Endodermal cell (in vitro differentiated cells): ENCODE results near the gene C13orf46. TPM values are rescaled to one million over a fixed set of nuclear protein-coding genes. Genes with fewer than 3 reads are reported as not detected.
A peak's percentile ranks its signal among the peaks of the same experiment; 100 is the strongest.
"Not testable (repeated sequence)": the region's sequence is repeated elsewhere in the genome, so short reads cannot be mapped to it uniquely, and the experiment has no call there.

Experiments used
- DNase-seq: peaks from one replicate; pipeline ENCODE4 v3.0.0-alpha.2; 2017
- H3K27ac ChIP-seq: 2 replicates; pipeline ENCODE4 v1.5.1; 2013; ENCODE audit warnings: mild to moderate bottlenecking, low read depth, low read length, moderate library complexity
- H3K27me3 ChIP-seq: 2 replicates; pipeline ENCODE4 v1.6.1; 2013; ENCODE audit warnings: mild to moderate bottlenecking, low read length, moderate library complexity; ENCODE audit not compliant: insufficient read depth, control insufficient read depth, poor library complexity, severe bottlenecking
- H3K36me3 ChIP-seq: 2 replicates; pipeline ENCODE4 v1.7.0; 2013; ENCODE audit warnings: mild to moderate bottlenecking, low read length, moderate library complexity; ENCODE audit not compliant: control insufficient read depth, insufficient read depth
- H3K4me1 ChIP-seq: one replicate; pipeline ENCODE4 v1.7.0; 2013; ENCODE audit warnings: low read length; ENCODE audit not compliant: control insufficient read depth, insufficient read depth
- H3K4me3 ChIP-seq: 2 replicates; pipeline ENCODE4 v1.5.1; 2013; ENCODE audit warnings: mild to moderate bottlenecking, low read length, moderate library complexity
- H3K9ac ChIP-seq: 2 replicates; pipeline ENCODE4 v1.6.1; 2013; ENCODE audit warnings: mild to moderate bottlenecking, low read length, moderate library complexity; ENCODE audit not compliant: poor library complexity, severe bottlenecking; ENCODE audit errors: extremely low read depth
- H3K9me3 ChIP-seq: 2 replicates; pipeline ENCODE4 v1.6.1; 2013; ENCODE audit warnings: mild to moderate bottlenecking, low read length, moderate library complexity; ENCODE audit not compliant: control insufficient read depth
- H3K27ac Mint-ChIP-seq: 2 replicates; pipeline ENCODE4 v1.8.0; 2020; ENCODE audit warnings: mixed read lengths
- H3K27me3 Mint-ChIP-seq: 2 replicates; pipeline ENCODE4 v1.8.0; 2021; ENCODE audit warnings: mild to moderate bottlenecking, mixed read lengths; ENCODE audit not compliant: insufficient read depth
- H3K36me3 Mint-ChIP-seq: 2 replicates; pipeline ENCODE4 v1.8.0; 2020; ENCODE audit warnings: low read depth, mixed read lengths
- H3K4me1 Mint-ChIP-seq: 2 replicates; pipeline ENCODE4 v1.8.0; 2020; ENCODE audit warnings: mixed read lengths
- H3K4me3 Mint-ChIP-seq: 2 replicates; pipeline ENCODE4 v1.8.0; 2020; ENCODE audit warnings: mild to moderate bottlenecking, moderate library complexity, mixed read lengths
- H3K9me3 Mint-ChIP-seq: 2 replicates; pipeline ENCODE4 v1.8.0; 2020; ENCODE audit warnings: mild to moderate bottlenecking, mixed read lengths
- WGBS, 2 experiments: methylation state at CpG; one replicate each; pipeline versions ENCODE4 v1.1.5 to v1.1.7; 2013; ENCODE audit warnings: missing lambda C conversion rate in 2 of 2, mixed read lengths in 1 of 2; ENCODE audit not compliant: insufficient coverage in 1 of 2, insufficient read length in 1 of 2; 5-methylcytosine and 5-hydroxymethylcytosine counted together
- total RNA-seq, 2 donors: library from RNA; stranded (reverse); fragmentation: NEBNext Ultra II Directional in 1 of 2; extraction: Animal tissue kit (Norgen Biotek cat#: 25700) in 1 of 2; gene quantifications; 2 replicates in 1 of 2; 3 replicates in 1 of 2; pipeline ENCODE4 v1.2.1, GENCODE V29; 2021
- TF ChIP-seq, protein P1 (sequence below): fragments of 200-600 bp; sonication (generic); conservative IDR thresholded peaks from 2 replicates; pipeline ENCODE4 v1.5.0; 2021; ENCODE audit warnings: antibody characterized with exemption, mild to moderate bottlenecking

C13orf46 gene
- total RNA-seq, 2 donors from 2014 or later: 0.20 to 0.27 TPM

- DNase-seq: no peak
- H3K4me3 ChIP-seq: no peak overlapping the region
- no peaks in the 10 kb centered on the region for H3K27me3 ChIP-seq
- no peak overlapping the region for H3K4me3 Mint-ChIP-seq
- H3K9me3 ChIP-seq: no peaks in the 10 kb centered on the region
- peaks cover 4% of the 10 kb centered on the region for H3K4me1 Mint-ChIP-seq
- no peak overlapping the region for H3K9ac ChIP-seq
- TF ChIP-seq, protein P1, sequence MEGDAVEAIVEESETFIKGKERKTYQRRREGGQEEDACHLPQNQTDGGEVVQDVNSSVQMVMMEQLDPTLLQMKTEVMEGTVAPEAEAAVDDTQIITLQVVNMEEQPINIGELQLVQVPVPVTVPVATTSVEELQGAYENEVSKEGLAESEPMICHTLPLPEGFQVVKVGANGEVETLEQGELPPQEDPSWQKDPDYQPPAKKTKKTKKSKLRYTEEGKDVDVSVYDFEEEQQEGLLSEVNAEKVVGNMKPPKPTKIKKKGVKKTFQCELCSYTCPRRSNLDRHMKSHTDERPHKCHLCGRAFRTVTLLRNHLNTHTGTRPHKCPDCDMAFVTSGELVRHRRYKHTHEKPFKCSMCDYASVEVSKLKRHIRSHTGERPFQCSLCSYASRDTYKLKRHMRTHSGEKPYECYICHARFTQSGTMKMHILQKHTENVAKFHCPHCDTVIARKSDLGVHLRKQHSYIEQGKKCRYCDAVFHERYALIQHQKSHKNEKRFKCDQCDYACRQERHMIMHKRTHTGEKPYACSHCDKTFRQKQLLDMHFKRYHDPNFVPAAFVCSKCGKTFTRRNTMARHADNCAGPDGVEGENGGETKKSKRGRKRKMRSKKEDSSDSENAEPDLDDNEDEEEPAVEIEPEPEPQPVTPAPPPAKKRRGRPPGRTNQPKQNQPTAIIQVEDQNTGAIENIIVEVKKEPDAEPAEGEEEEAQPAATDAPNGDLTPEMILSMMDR: peak; percentile 14
- H3K36me3 Mint-ChIP-seq: peaks cover 15% of the 10 kb centered on the region
- no peaks in the 10 kb centered on the region for H3K27me3 Mint-ChIP-seq
- WGBS, 2 experiments: 90 to 96% methylated on average over 22 to 25 of the region's 25 CpGs
- peak overlapping the region; percentile 2 for H3K27ac Mint-ChIP-seq
- H3K27ac ChIP-seq: no peak overlapping the region
- no peaks in the 10 kb centered on the region for H3K36me3 ChIP-seq
- H3K4me1 ChIP-seq: peaks cover 6% of the 10 kb centered on the region
- no peaks in the 10 kb centered on the region for H3K9me3 Mint-ChIP-seq
These were observed 47.8 kb upstream of the C13orf46 start for GRCh38 chr13:114021464-114022308.

DNA sequence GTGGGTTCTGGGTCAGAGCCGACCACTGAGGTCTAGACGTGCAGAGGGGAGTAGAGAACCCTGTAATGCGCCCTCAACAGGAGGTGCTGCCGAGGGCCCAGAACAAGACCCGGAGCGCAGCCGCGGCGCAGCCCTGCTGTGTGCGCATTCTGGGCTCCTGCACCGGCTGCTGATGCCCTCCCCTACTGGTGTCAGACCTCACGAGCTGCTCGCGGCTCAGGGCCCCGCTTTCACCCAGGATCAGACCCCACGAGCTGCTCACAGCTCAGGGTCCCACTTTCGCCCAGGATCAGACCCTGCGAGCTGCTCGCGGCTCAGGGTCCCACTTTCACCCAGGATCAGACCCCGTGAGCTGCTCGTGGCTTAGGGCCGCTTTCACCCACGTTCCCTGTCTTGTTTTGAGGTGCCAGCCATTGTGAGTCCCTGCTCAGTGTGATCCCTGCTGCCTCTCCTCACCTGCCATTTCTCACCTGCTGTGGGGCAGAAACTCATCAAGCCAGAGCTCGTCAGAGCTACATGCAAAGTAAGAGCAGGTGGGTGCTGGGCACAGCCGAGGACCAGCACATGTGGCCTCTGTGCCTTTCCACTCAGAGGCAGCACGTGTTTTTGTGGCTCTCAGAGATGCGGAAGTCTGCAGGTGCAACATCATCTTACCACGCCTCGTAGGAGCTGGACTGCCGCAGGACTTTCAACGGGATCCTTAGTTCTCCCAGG is 47.0 kb upstream of the C13orf46 start:
- Histone ChIP-seq H3K9me3 (no peaks in the 10 kb centered on the region), H3K27me3 (no peaks in the 10 kb centered on the region), H3K4me3 (no peak overlapping the region), H3K36me3 (no peaks in the 10 kb centered on the region), H3K27ac (no peak overlapping the region), H3K4me1 (peaks cover 5% of the 10 kb centered on the region), H3K9ac (no peak overlapping the region)
- peak overlapping the region; percentile 2 for H3K27ac Mint-ChIP-seq
- DNase-seq: no peak
- no peaks in the 10 kb centered on the region for H3K9me3 Mint-ChIP-seq
- peaks cover 15% of the 10 kb centered on the region for H3K36me3 Mint-ChIP-seq
- TF ChIP-seq, protein P1: no peak
- peaks cover 4% of the 10 kb centered on the region for H3K4me1 Mint-ChIP-seq
- H3K4me3 Mint-ChIP-seq: no peak overlapping the region
- 92 to 95% methylated on average over 24 to 32 of the region's 32 CpGs for WGBS, 2 experiments
- H3K27me3 Mint-ChIP-seq: no peaks in the 10 kb centered on the region

DNA sequence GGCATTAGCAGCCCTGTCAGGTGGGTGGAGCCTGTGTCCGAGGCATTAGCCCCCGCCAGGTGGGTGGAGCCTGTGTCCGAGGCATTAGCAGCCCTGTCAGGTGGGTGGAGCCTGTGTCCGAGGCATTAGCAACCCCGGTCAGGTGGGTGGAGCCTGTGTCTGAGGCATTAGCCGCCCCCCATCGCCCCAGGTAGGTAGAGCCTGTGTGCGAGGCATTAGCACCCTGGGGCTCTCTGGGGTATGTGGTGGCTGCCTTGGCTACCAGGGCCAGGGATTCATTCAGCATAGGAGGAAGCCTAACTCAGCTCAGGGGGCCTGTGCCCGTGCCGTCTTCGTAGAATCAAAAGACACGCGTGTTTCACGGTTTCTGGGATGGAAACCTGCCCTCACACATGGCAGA is 46.3 kb upstream of the C13orf46 start:
- DNase-seq, H3K9me3 Mint-ChIP-seq, H3K9ac ChIP-seq, H3K36me3 ChIP-seq, H3K27ac Mint-ChIP-seq, H3K27ac ChIP-seq, H3K27me3 ChIP-seq, H3K4me1 ChIP-seq, H3K4me3 Mint-ChIP-seq, H3K4me3 ChIP-seq, H3K27me3 Mint-ChIP-seq, H3K9me3 ChIP-seq, H3K4me1 Mint-ChIP-seq: not testable (repeated sequence)
- 96 to 98% methylated on average over 11 to 14 of the region's 14 CpGs for WGBS, 2 experiments
- peaks cover 15% of the 10 kb centered on the region for H3K36me3 Mint-ChIP-seq
